ENCODE results near the gene ETFDH.

GRCh38 chr4:158729716-158730559 lies 57.8 kb downstream of the ETFDH start:
- TF ChIP-seq TAF1 (IDR thresholded peaks at IDR 0.05; ENCODE audit: borderline replicate concordance, insufficient read depth, low read length) (no peak), POLR2AphosphoS5 (IDR thresholded peaks at IDR 0.05; ENCODE audit: low read depth, low read length) (no peak), FOXP2 (optimal IDR thresholded peaks at IDR 0.05; ENCODE audit: borderline replicate concordance, extremely low read depth, extremely low read length, insufficient read depth) (no peak)
- TF ChIP-seq, protein P1, sequence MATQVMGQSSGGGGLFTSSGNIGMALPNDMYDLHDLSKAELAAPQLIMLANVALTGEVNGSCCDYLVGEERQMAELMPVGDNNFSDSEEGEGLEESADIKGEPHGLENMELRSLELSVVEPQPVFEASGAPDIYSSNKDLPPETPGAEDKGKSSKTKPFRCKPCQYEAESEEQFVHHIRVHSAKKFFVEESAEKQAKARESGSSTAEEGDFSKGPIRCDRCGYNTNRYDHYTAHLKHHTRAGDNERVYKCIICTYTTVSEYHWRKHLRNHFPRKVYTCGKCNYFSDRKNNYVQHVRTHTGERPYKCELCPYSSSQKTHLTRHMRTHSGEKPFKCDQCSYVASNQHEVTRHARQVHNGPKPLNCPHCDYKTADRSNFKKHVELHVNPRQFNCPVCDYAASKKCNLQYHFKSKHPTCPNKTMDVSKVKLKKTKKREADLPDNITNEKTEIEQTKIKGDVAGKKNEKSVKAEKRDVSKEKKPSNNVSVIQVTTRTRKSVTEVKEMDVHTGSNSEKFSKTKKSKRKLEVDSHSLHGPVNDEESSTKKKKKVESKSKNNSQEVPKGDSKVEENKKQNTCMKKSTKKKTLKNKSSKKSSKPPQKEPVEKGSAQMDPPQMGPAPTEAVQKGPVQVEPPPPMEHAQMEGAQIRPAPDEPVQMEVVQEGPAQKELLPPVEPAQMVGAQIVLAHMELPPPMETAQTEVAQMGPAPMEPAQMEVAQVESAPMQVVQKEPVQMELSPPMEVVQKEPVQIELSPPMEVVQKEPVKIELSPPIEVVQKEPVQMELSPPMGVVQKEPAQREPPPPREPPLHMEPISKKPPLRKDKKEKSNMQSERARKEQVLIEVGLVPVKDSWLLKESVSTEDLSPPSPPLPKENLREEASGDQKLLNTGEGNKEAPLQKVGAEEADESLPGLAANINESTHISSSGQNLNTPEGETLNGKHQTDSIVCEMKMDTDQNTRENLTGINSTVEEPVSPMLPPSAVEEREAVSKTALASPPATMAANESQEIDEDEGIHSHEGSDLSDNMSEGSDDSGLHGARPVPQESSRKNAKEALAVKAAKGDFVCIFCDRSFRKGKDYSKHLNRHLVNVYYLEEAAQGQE (IDR thresholded peaks at IDR 0.05; ENCODE audit: insufficient read depth in 1 of 2, low read depth in 2 of 2, low read length in 2 of 2), result no peak

Measured in PFSK-1 (cell line).